ENCODE results near the gene SIX1.

The SIX1 gene

GRCh38 chr14:60641742-60642269, 7.5 kb downstream of the SIX1 start:
- DNase-seq, result no peak

GRCh38 chr14:60640859-60641741, 8.2 kb downstream of the SIX1 start:
- DNase-seq, result no peak

- DNase-seq, result no peak
Observed at GRCh38 chr14:60639674-60640073, 9.6 kb downstream of the SIX1 start.

GRCh38 chr14:60637479-60638315, 11.6 kb downstream of the SIX1 start:
- no peak for DNase-seq

- no peak for DNase-seq
Observed at GRCh38 chr14:60636879-60637478, 12.3 kb downstream of the SIX1 start.

- DNase-seq, result no peak
Observed at GRCh38 chr14:60634153-60634552, 15.1 kb downstream of the SIX1 start.

- DNase-seq, result no peak
Observed at GRCh38 chr14:60632777-60633176, 16.5 kb downstream of the SIX1 start.

GRCh38 chr14:60632257-60632656, 17.0 kb downstream of the SIX1 start:
- no peak for DNase-seq

- DNase-seq, result no peak
Observed at GRCh38 chr14:60631842-60632241, 17.4 kb downstream of the SIX1 start.

- no peak for DNase-seq
Observed at GRCh38 chr14:60630129-60630528, 19.1 kb downstream of the SIX1 start.

- no peak for DNase-seq
Observed at GRCh38 chr14:60628892-60629291, 20.4 kb downstream of the SIX1 start.

- DNase-seq, result no peak
Observed at GRCh38 chr14:60622917-60623257, 26.4 kb downstream of the SIX1 start.

GRCh38 chr14:60622210-60622916, 26.9 kb downstream of the SIX1 start:
- no peak for DNase-seq

- DNase-seq, result no peak
Observed at GRCh38 chr14:60621386-60621785, 27.9 kb downstream of the SIX1 start.

- DNase-seq, result no peak
Observed at GRCh38 chr14:60618241-60618640, 31.0 kb downstream of the SIX1 start.

- no peak for DNase-seq
Observed at GRCh38 chr14:60616461-60616959, 32.8 kb downstream of the SIX1 start.

- no peak for DNase-seq
Observed at GRCh38 chr14:60602291-60602690, 47.0 kb downstream of the SIX1 start.

GRCh38 chr14:60599727-60600126, 49.5 kb downstream of the SIX1 start:
- no peak for DNase-seq

GRCh38 chr14:60596139-60596538, 53.1 kb downstream of the SIX1 start:
- DNase-seq, result no peak

- no peak for DNase-seq
Observed at GRCh38 chr14:60594062-60594461, 55.2 kb downstream of the SIX1 start.
